A673 (cell line): ENCODE results near the gene CD69. TPM values are rescaled to one million over a fixed set of nuclear protein-coding genes. Genes with fewer than 3 reads are reported as not detected.

Experiments used
- BruUV-seq: library from RNA; stranded (reverse); fragments of 400-500 nt; replicated peaks from 2 replicates; lab custom pipeline; 2021; lab: Mats Ljungman, UMichigan
- CTCF ChIA-PET: fragments of 300-600 bp; sonication (Branson Sonifier 250); formaldehyde crosslinking; loops from one replicate; lab custom pipeline; 2022; ENCODE audit warnings: antibody characterized with exemption; lab: Charles Lee
- POLR2A ChIA-PET: fragments of 300-600 bp; sonication (Branson Sonifier 250); formaldehyde crosslinking; loops from one replicate; lab custom pipeline; 2022; ENCODE audit warnings: antibody characterized with exemption; ENCODE audit not compliant: low non-redundant PET; lab: Charles Lee
- DNase-seq: peaks from one replicate; pipeline ENCODE4 v3.0.0-alpha.2; 2015; ENCODE audit warnings: low spot score
- H3K27ac ChIP-seq: fragments of 200-600 bp; sonication (generic); 2 replicates; pipeline ENCODE4 v1.5.1; 2016; ENCODE audit warnings: mixed run types, low read depth, mild to moderate bottlenecking, mixed read lengths, antibody characterized with exemption, low read length; ENCODE audit not compliant: poor library complexity, severe bottlenecking
- H3K27me3 ChIP-seq: fragments of 200-600 bp; sonication (generic); replicated peaks from 2 replicates; pipeline ENCODE4 v1.6.1; 2017; ENCODE audit warnings: mixed run types, low read depth, mild to moderate bottlenecking, mixed read lengths, antibody characterized with exemption, low read length; ENCODE audit not compliant: insufficient read depth, poor library complexity
- H3K36me3 ChIP-seq: fragments of 200-600 bp; sonication (generic); 2 replicates; pipeline ENCODE4 v1.6.1; 2016; ENCODE audit warnings: mixed run types, mild to moderate bottlenecking, mixed read lengths, antibody characterized with exemption, low read length; ENCODE audit not compliant: insufficient read depth, poor library complexity, severe bottlenecking
- H3K4me1 ChIP-seq: fragments of 200-600 bp; sonication (generic); 2 replicates; pipeline ENCODE4 v1.6.1; 2017; ENCODE audit warnings: mixed run types, mild to moderate bottlenecking, mixed read lengths, antibody characterized with exemption, low read length; ENCODE audit not compliant: insufficient read depth, poor library complexity, severe bottlenecking
- H3K4me3 ChIP-seq: fragments of 200-600 bp; sonication (generic); 2 replicates; pipeline ENCODE4 v1.5.1; 2016; ENCODE audit warnings: low read depth, mixed run types, mild to moderate bottlenecking, mixed read lengths, low read length; ENCODE audit not compliant: poor library complexity, severe bottlenecking
- H3K9me3 ChIP-seq: fragments of 200-600 bp; sonication (generic); 2 replicates; pipeline ENCODE4 v1.6.1; 2016; ENCODE audit warnings: mixed run types, low read depth, mild to moderate bottlenecking, mixed read lengths, antibody characterized with exemption, low read length; ENCODE audit not compliant: poor library complexity, severe bottlenecking
- EZH2 ChIP-seq: fragments of 200-600 bp; sonication (generic); IDR thresholded peaks from 2 replicates; pipeline ENCODE4 v1.6.1; 2017; ENCODE audit warnings: borderline replicate concordance, low read depth, mild to moderate bottlenecking, mixed read lengths, antibody characterized with exemption, low read length; ENCODE audit not compliant: poor library complexity, severe bottlenecking
- intact Hi-C: fragments of 100-400 bp; cut with micrococcal nuclease; formaldehyde crosslinking; loops from one replicate; pipeline ENCODE4 v1.10.0; 2022; ENCODE audit not compliant: unreplicated experiment
- total RNA-seq: library from RNA; stranded (reverse); gene quantifications from 2 replicates; pipeline ENCODE4 v1.2.3, GENCODE V29; 2021
- TF ChIP-seq, protein P1 (sequence below): fragments of 300-800, 200-600 bp; sonication (generic); conservative IDR thresholded peaks from 2 replicates; pipeline ENCODE4 v1.5.1; 2017; ENCODE audit warnings: low read depth, mild to moderate bottlenecking, antibody characterized with exemption, low read length, moderate library complexity, mixed read lengths

Gene CD69
- total RNA-seq, 1 experiment from 2014 or later, result not detected

GRCh38 chr12:9725213-9725870 lies 35.4 kb downstream of the CD69 start:
- H3K27me3 ChIP-seq, result peaks cover 40% of the 10 kb centered on the region
- no peaks in the 10 kb centered on the region for H3K36me3 ChIP-seq
- ChIA-PET CTCF (interaction anchor here (1.1 to 1.3 kb wide), 2 partner anchors 17 to 25 kb away, joined by 3 read pairs; no protein-coding TSS in a partner anchor), POLR2A (no interaction called here)
- BruUV-seq, result no TSS peak
- H3K4me3 ChIP-seq, result no peak overlapping the region
- intact Hi-C loops, result no loop called here
- H3K9me3 ChIP-seq, result no peaks in the 10 kb centered on the region
- no peak overlapping the region for H3K27ac ChIP-seq
- no peak for TF ChIP-seq EZH2
- TF ChIP-seq, protein P1, sequence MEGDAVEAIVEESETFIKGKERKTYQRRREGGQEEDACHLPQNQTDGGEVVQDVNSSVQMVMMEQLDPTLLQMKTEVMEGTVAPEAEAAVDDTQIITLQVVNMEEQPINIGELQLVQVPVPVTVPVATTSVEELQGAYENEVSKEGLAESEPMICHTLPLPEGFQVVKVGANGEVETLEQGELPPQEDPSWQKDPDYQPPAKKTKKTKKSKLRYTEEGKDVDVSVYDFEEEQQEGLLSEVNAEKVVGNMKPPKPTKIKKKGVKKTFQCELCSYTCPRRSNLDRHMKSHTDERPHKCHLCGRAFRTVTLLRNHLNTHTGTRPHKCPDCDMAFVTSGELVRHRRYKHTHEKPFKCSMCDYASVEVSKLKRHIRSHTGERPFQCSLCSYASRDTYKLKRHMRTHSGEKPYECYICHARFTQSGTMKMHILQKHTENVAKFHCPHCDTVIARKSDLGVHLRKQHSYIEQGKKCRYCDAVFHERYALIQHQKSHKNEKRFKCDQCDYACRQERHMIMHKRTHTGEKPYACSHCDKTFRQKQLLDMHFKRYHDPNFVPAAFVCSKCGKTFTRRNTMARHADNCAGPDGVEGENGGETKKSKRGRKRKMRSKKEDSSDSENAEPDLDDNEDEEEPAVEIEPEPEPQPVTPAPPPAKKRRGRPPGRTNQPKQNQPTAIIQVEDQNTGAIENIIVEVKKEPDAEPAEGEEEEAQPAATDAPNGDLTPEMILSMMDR, result no peak
- DNase-seq, result no peak
- H3K4me1 ChIP-seq, result no peaks in the 10 kb centered on the region

GRCh38 chr12:9724023-9724422 lies 36.7 kb downstream of the CD69 start:
- BruUV-seq, result no TSS peak
- POLR2A ChIA-PET, result no interaction called here
- CTCF ChIA-PET, result interaction anchor here (1.1 kb wide), 1 partner anchor 26 kb away, joined by 3 read pairs; no protein-coding TSS in a partner anchor

GRCh38 chr12:9721394-9722092 lies 39.2 kb downstream of the CD69 start:
- POLR2A ChIA-PET, result no interaction called here
- intact Hi-C loops, result no loop called here
- TF ChIP-seq EZH2, result no peak
- TF ChIP-seq, protein P1, result no peak
- Histone ChIP-seq H3K4me3 (no peak overlapping the region), H3K4me1 (no peaks in the 10 kb centered on the region), H3K27ac (no peak overlapping the region), H3K36me3 (no peaks in the 10 kb centered on the region), H3K27me3 (peaks cover 40% of the 10 kb centered on the region), H3K9me3 (no peaks in the 10 kb centered on the region)
- BruUV-seq, result no TSS peak
- CTCF ChIA-PET, result no interaction called here
- DNase-seq, result no peak

More at GRCh38 chr12:9724023-9724422, 36.7 kb downstream of the CD69 start:
- H3K36me3 ChIP-seq, result no peaks in the 10 kb centered on the region
- no peaks in the 10 kb centered on the region for H3K9me3 ChIP-seq
- intact Hi-C loops, result no loop called here
- no peak for DNase-seq
- TF ChIP-seq EZH2, result no peak
- TF ChIP-seq, protein P1, result no peak
- H3K4me1 ChIP-seq, result no peaks in the 10 kb centered on the region
- no peak overlapping the region for H3K4me3 ChIP-seq
- H3K27me3 ChIP-seq, result peaks cover 40% of the 10 kb centered on the region
- no peak overlapping the region for H3K27ac ChIP-seq
